ENCODE data around the gene WNT11. TPM values are rescaled to one million over a fixed set of nuclear protein-coding genes. Genes with fewer than 3 reads are reported as not detected.

Gene WNT11
- polyA plus RNA-seq, 1 donor from 2014 or later: 2.3 TPM

DNA sequence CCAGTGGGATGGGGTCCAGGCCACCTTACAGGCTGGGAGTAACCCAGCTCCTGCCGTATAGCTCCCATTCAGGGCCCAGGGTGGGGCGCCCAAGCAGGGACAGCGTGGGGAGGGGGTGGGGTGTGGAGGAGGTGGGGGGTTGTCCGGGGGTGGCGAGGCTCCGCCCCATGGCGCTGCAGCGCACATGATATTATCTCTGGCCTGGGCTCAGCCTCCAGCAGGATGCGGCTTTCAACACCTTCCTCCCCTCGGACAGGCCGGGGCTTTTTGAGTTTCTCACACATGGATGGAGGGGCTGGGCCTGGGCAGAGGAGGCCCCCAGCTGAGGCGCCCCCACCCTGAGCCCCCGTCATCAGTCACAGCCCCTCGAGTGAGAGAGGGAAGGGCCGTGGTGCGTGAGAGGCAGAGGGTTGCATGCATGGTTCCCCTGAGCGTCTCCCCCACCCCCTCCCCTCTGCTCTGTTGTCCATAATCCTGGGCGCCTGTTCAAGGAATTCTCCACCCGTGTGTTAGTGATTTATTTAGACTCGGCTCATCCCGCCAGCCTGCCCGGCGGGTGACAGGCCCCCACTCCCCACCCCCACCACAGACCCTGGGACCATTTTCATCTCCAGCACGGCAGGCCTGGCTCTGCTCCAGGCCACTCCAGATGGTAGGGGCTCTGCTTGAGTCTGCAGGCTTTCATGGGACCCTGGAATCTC lies 44.9 kb downstream of the WNT11 start:
- no peaks in the 10 kb centered on the region for H3K36me3 ChIP-seq (ENCODE audit: insufficient read depth, low read length)
- H3K9me2 ChIP-seq (ENCODE audit: insufficient read depth, low read length): no peaks in the 10 kb centered on the region
- no peak for TF ChIP-seq POLR2AphosphoS5 (IDR thresholded peaks at IDR 0.05)
- no peak for TF ChIP-seq RAD21 (conservative IDR thresholded peaks at IDR 0.05)
- TF ChIP-seq EP300 (conservative IDR thresholded peaks at IDR 0.05; ENCODE audit: poor library complexity, severe bottlenecking): no peak
- no peak for TF ChIP-seq REST (IDR thresholded peaks at IDR 0.05; ENCODE audit: borderline replicate concordance)
- TF ChIP-seq CTCF (IDR thresholded peaks at IDR 0.05; ENCODE audit: poor library complexity, severe bottlenecking): no peak
- TF ChIP-seq EZH2 (IDR thresholded peaks at IDR 0.05; ENCODE audit: borderline replicate concordance, insufficient read depth, low read length, poor library complexity, severe bottlenecking): no peak
- TF ChIP-seq SMC3 (conservative IDR thresholded peaks at IDR 0.05; ENCODE audit: poor library complexity): no peak
- no peak overlapping the region for H3K9ac ChIP-seq (ENCODE audit: low read length)
- no peaks in the 10 kb centered on the region for H3F3A ChIP-seq (ENCODE audit: insufficient read depth, low read length, poor library complexity, severe bottlenecking)
- no peaks in the 10 kb centered on the region for H3K27me3 ChIP-seq (ENCODE audit: insufficient read depth, low read depth, low read length)
- H3K4me2 ChIP-seq (ENCODE audit: low read length): no peak overlapping the region
- no peak overlapping the region for H3K27ac ChIP-seq (ENCODE audit: low read length)
- no peak overlapping the region for H2AFZ ChIP-seq (ENCODE audit: low read depth, low read length)
- H3K79me2 ChIP-seq (replicated peaks; ENCODE audit: insufficient read depth, low read length): no peaks in the 10 kb centered on the region
- H3K4me3 ChIP-seq (ENCODE audit: low read length): no peak overlapping the region
- no peaks in the 10 kb centered on the region for H4K20me1 ChIP-seq (ENCODE audit: insufficient read depth)
- no peaks in the 10 kb centered on the region for H3K9me3 ChIP-seq (ENCODE audit: low read length)

DNA sequence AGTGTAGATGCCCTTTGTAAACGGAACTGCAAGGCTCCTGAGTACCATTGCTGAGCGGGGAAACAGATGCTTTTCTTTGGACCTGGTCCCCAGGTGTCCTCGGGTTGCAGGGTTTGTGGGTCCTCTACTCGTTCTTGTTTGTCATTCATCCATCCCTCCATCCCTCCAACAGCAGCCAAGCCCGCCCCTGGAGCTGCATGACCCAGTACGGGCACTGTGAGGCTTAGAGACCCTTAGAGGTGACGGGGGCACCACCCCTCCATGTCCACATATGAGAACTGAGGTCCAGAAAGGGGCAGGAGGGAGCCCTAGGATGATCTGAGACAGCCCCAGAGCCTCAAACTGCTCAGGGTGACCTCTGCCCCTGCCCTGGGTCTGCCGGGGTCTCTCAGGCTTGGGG lies 45.4 kb downstream of the WNT11 start:
- no peak overlapping the region for H3K27ac ChIP-seq (ENCODE audit: low read length)

More for the DNA sequence above, 45.4 kb downstream of the WNT11 start:
- no peaks in the 10 kb centered on the region for H3K36me3 ChIP-seq (ENCODE audit: insufficient read depth, low read length)
- H3F3A ChIP-seq (ENCODE audit: insufficient read depth, low read length, poor library complexity, severe bottlenecking): no peaks in the 10 kb centered on the region
- no peaks in the 10 kb centered on the region for H3K27me3 ChIP-seq (ENCODE audit: insufficient read depth, low read depth, low read length)
- TF ChIP-seq TAF1 (IDR thresholded peaks at IDR 0.05; ENCODE audit: low read depth) (no peak), SMC3 (conservative IDR thresholded peaks at IDR 0.05; ENCODE audit: poor library complexity) (no peak), POLR2AphosphoS5 (IDR thresholded peaks at IDR 0.05) (no peak), RAD21 (conservative IDR thresholded peaks at IDR 0.05) (no peak), EZH2 (IDR thresholded peaks at IDR 0.05; ENCODE audit: borderline replicate concordance, insufficient read depth, low read length, poor library complexity, severe bottlenecking) (no peak), EP300 (conservative IDR thresholded peaks at IDR 0.05; ENCODE audit: poor library complexity, severe bottlenecking) (no peak), CTCF (IDR thresholded peaks at IDR 0.05; ENCODE audit: poor library complexity, severe bottlenecking) (no peak), REST (IDR thresholded peaks at IDR 0.05; ENCODE audit: borderline replicate concordance) (no peak), MXI1 (conservative IDR thresholded peaks at IDR 0.05; ENCODE audit: poor library complexity, severe bottlenecking) (no peak)
- no peak overlapping the region for H3K9ac ChIP-seq (ENCODE audit: low read length)
- no peaks in the 10 kb centered on the region for H3K9me2 ChIP-seq (ENCODE audit: insufficient read depth, low read length)
- H2AFZ ChIP-seq (ENCODE audit: low read depth, low read length): no peak overlapping the region
- no peaks in the 10 kb centered on the region for H3K79me2 ChIP-seq (replicated peaks; ENCODE audit: insufficient read depth, low read length)
- H3K4me3 ChIP-seq (ENCODE audit: low read length): no peak overlapping the region
- H3K9me3 ChIP-seq (ENCODE audit: low read length): no peaks in the 10 kb centered on the region
- H3K4me2 ChIP-seq (ENCODE audit: low read length): no peak overlapping the region
- no peaks in the 10 kb centered on the region for H4K20me1 ChIP-seq (ENCODE audit: insufficient read depth)
